ENCODE data around the gene SLC9C1.

Gene SLC9C1

DNA sequence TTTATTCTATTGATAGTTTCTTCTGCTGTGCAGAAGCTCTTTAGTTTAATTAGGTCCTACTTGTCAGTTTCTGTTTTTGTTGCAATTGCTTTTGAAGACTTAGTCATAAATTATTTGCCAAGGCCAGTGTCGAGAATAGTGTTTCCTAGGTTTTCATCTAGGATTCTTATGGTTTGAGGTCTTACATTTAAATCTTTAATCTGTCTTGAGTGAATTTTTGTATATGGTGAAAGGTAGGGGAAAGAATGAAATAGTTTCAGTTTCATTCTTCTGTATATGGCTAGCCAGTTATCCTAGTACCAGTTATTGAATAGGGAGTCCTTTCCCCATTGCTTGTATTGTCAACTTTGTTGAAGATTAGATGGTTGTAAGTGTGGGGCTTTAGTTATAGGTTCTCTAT is 150.3 kb downstream of the SLC9C1 start:
- TF ChIP-seq, protein P1, sequence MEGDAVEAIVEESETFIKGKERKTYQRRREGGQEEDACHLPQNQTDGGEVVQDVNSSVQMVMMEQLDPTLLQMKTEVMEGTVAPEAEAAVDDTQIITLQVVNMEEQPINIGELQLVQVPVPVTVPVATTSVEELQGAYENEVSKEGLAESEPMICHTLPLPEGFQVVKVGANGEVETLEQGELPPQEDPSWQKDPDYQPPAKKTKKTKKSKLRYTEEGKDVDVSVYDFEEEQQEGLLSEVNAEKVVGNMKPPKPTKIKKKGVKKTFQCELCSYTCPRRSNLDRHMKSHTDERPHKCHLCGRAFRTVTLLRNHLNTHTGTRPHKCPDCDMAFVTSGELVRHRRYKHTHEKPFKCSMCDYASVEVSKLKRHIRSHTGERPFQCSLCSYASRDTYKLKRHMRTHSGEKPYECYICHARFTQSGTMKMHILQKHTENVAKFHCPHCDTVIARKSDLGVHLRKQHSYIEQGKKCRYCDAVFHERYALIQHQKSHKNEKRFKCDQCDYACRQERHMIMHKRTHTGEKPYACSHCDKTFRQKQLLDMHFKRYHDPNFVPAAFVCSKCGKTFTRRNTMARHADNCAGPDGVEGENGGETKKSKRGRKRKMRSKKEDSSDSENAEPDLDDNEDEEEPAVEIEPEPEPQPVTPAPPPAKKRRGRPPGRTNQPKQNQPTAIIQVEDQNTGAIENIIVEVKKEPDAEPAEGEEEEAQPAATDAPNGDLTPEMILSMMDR (conservative IDR thresholded peaks at IDR 0.05): no peak
- H3K27ac ChIP-seq: no peak overlapping the region

- TF ChIP-seq, protein P1 (conservative IDR thresholded peaks at IDR 0.05): no peak
Observed at GRCh38 chr3:112143251-112143650, 150.8 kb downstream of the SLC9C1 start.

GRCh38 chr3:112141293-112141692 is 152.7 kb downstream of the SLC9C1 start:
- TF ChIP-seq, protein P1 (conservative IDR thresholded peaks at IDR 0.05): no peak
- H3K27ac ChIP-seq: no peak overlapping the region

More at GRCh38 chr3:112143251-112143650, 150.8 kb downstream of the SLC9C1 start:
- H3K27ac ChIP-seq: no peak overlapping the region

- TF ChIP-seq, protein P1 (conservative IDR thresholded peaks at IDR 0.05): no peak
Observed at GRCh38 chr3:112140584-112140983, 153.4 kb downstream of the SLC9C1 start.

DNA sequence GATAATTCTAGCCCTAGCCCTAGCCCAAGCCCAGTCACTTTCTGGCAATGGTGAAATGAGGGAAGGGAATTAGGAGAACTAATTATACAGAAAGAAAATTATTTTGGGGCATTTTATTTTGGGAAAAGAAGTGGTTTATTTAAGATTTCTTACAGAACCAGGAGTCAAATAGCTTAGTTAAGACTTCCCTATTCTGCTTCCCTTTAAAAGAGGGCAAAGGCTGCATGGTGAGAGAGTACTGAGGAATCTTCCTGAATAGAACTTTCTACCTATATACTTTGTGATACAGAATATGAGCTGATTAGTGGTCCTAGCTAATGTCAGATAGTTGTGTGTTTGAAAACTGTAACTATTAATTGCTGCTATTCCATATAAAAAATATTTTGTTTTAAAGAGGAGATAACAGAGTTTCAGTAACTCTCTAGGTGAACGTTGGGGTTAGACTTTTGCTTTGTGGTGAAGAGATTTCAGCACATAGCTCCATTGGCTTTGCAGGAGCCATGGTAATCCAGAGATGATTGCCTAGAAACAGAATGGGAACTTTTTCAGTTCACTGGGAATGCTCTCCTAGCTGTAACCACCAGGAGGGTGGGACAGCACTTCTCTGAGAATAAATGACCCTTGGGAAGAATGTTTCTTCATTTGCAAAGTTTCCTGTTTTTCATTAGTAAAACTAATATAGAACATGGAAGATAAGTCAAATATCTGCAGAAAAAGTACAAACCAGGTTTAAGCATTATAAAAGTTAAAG is 155.6 kb downstream of the SLC9C1 start:
- peak overlapping the region; percentile 90 for H3K27ac ChIP-seq
- TF ChIP-seq, protein P1 (conservative IDR thresholded peaks at IDR 0.05): no peak

More at GRCh38 chr3:112140584-112140983, 153.4 kb downstream of the SLC9C1 start:
- no peak overlapping the region for H3K27ac ChIP-seq

- peak overlapping the region; percentile 90 for H3K27ac ChIP-seq
- TF ChIP-seq, protein P1 (conservative IDR thresholded peaks at IDR 0.05): no peak
Observed at GRCh38 chr3:112137781-112138180, 156.2 kb downstream of the SLC9C1 start.

- peak overlapping the region; percentile 90 for H3K27ac ChIP-seq
- TF ChIP-seq, protein P1 (conservative IDR thresholded peaks at IDR 0.05): peak; percentile 85
Observed at GRCh38 chr3:112136959-112137693, 156.9 kb downstream of the SLC9C1 start.

All from VCaP (cell line).